GM21423 (cell line): ENCODE results near the gene TBX21.

ENCODE experiments used
- ATAC-seq: cut with Tn5 transposase; IDR thresholded peaks from one replicate; pipeline ENCODE4 v1.9.1; 2021; ENCODE audit warnings: mild to moderate bottlenecking, moderate library complexity; ENCODE audit not compliant: unreplicated experiment

Gene TBX21

DNA sequence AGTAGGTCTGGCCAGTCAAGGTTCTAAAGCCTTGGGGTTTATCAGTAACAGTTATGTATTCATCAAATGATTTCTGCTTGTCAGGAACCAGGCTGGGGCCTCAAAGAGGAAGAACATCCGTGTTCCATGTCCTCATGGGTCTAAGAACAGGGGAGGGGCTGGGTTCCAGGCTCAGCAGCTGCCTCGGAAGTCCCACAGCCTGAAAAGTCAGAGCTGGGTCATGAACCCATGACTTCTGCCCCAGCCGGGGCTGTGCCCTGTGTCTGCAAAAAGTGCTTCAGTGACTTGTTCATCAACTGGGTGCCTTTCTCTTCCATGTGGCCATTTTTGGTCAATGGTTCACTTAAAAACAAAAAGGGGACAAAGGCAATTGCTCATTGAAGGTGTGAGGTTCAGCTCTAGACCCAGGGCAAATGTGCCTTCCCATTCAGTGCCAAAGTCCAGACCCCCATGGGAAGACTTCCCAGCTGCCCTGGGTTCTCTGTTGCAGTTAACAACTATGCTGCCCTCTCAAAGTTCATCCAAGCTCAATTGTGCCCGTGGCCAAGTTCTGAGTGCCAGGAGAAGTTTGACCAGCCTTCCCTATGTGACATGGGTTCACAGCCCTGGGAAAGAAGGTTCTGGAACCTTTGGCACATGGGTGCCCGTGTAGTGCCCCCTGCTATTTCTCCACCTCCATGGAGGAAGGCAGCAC, 20.6 kb upstream of the TBX21 start:
- ATAC-seq: no peak

DNA sequence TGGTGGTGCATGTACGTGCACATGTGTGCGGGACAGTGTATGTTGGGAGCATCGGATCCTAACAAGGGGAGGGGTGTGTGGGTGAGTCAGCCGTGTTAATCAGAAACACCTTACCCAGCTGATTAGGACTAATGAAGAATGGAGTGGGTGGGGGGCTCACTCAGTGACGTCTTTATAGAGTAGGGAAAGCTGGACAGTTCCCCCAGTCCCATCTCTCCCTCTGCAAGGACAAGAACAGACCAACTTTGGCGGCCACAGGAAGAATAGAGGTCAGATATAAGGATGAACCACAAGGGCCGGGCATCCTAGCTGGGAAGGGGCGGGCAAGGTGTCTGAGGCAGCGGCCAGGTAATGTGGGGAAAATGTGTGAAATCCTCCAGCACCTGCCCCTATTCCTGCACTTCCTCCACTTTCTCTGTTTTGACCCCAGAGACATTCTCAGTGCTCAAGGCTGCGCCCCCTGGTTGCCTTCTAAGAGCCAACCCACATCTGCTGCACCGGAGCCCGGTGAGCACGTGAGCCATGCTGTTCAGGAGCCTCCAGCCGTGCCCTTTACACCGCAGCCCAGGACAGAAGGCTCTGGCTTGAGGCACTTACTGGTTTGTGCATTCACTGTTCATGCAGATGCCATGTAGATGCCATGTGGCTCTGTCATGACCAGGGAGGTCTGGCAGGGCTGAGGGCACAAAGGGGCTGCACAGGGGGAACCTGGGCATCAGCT, 18.9 kb upstream of the TBX21 start:
- ATAC-seq: no peak

GRCh38 chr17:47714773-47715396, 18.2 kb upstream of the TBX21 start:
- no peak for ATAC-seq

- ATAC-seq: no peak
Measured at GRCh38 chr17:47715669-47716325, 17.2 kb upstream of the TBX21 start.

DNA sequence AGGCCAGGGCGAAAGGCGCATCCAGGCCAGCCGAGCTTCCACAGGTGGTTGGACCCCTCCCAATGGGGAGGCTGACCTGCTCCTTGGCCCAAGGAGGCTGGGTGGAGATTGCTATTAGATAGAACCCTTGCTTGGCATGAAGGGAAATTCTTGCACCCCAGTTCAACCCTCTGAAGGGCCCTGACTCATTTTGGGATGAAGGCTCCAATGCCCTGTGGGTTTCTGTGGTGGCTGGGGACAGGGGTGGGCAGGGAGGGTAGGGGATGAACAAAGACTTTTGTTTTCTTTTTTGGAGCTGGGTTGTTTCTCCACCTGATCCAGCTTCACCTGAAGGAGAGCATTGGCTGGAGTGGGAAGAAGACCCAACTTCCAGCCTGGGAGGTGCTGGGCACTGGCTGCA, 16.7 kb upstream of the TBX21 start:
- ATAC-seq: no peak

DNA sequence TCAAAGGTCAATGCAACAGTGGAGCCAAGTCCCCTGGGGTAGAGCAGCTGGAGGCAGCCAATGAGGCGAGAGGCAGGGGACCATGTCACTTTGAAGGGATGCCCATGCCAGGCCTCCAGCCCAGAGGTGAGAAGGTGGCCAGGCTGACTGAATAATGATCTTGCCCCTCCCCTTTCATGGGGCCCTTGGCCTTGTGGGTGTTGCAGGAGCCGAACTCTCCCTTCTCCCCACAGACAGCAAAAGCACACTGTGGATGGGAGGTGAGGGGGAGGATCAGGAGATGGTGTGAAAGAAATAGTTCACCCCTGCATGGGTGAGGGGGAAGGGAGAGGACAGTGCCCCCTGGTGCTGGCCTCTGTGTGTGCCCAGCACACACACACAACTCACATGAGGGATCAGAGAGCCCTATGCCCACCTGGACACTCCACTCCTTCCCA, 15.8 kb upstream of the TBX21 start:
- no peak for ATAC-seq

- no peak for ATAC-seq
Measured at GRCh38 chr17:47717979-47718621, 14.9 kb upstream of the TBX21 start.

DNA sequence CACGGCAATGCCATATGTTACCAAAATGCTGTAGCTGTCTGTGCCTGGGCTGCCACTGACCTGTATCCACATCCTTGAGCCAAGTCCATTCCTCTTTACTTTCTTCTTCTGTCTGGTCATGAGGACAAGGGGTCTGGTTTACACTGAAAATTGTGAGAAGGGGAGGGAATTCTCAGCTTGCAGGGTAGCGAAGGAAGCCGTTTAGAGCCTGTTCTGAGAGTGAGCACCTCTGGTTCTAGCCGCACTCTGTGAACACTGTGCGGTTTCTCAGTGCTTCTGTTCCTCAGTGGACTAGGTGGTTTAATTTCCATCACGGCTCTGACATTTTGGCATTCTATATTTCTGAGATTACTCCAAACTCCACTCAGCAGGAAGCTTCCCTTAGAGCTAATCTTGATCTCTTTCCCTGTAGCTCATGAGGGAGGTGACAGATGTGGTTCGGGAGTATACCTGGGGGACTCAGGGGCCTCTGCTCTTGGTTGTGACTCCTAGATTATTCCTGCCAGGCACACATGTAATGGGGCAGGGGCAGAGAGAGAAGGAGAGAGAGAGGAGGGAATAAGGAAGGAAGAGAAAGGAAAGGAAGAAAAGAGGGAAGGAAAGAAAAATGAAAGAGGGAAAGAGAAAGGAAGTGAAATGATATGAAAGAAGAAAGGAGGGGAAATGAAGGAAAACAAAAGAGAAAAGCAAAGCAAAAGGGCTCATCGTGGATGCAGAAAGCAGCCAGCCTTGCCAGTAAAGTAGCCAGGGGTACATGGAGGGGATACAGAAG, 14.2 kb upstream of the TBX21 start:
- ATAC-seq: no peak

DNA sequence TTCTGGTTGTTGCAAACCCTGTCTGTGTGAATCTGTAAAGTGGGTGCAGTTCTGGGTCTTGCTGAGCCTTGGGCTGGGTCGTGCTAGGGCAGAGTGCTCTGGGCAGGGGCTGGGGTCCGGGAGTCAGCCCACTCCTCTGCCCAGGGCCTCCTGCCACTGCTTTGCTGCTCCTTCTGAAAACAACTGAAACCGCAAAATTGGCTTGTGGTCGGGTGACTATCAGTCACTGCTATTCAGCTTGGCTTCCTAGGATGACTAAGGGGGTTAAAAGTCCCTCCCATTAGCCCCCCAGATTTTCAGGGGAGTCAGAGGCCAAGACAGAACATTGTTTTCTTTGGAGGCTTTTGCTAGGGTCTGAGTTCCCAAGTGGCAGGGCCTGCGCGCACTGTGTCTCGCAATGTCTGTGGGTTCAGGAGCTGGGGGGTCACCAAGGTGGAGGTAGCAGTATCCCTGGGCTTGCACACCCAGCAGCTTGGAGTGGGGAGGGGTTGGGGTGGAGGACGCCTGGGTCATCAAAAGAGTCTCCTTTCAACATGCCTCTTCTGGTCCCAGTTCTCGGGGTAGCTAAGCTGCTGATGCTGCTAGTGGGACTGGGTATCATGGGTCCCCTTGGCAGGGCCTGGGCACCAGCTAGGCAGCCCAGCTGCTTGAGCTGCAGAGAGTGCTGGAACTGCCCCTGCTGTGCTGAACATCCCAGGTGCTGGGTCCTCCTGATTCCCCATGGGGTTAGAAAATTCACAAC, 13.5 kb upstream of the TBX21 start:
- ATAC-seq: no peak

DNA sequence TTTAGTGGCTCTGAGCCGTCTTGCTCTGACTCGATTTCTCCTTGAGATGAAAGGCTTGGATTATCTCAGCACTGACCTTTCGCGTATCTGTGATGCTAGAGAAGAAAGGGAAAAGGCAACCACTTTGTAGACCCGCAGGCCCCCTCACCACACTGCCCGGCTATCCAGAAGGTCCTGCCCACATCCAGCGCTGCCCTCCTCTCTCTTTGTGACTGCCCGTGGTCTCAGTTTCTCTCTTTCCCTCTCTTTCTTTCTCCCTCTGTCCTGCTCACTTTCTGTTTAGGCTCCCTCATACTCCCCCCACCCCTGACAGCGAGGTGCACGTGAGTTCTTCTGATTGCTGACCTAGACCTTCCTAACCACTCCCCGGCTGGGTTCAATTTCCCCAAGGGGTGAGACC, 12.8 kb upstream of the TBX21 start:
- no peak for ATAC-seq

GRCh38 chr17:47720754-47721533, 12.1 kb upstream of the TBX21 start:
- no peak for ATAC-seq

DNA sequence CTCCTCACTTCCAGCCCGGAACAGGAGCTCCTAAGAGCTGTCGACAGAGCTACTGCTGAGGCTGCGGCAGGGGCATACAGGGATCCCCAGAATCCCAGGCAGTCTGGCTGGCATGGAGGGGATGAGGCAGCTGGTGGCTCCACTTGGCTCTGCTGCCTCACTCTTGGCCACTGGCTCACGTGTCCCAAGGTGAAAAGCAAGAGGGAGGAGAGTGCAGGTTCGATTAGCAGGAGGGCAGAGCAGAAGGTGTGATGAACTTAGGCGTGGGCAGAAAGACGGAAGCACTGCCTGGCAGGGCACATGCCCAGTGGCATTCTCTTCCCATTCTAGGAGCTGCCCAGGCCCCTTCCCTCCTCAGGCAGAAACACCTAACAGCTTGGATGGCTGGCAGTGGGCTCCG, 11.3 kb upstream of the TBX21 start:
- ATAC-seq: no peak

GRCh38 chr17:47724705-47725104, 8.3 kb upstream of the TBX21 start:
- no peak for ATAC-seq

DNA sequence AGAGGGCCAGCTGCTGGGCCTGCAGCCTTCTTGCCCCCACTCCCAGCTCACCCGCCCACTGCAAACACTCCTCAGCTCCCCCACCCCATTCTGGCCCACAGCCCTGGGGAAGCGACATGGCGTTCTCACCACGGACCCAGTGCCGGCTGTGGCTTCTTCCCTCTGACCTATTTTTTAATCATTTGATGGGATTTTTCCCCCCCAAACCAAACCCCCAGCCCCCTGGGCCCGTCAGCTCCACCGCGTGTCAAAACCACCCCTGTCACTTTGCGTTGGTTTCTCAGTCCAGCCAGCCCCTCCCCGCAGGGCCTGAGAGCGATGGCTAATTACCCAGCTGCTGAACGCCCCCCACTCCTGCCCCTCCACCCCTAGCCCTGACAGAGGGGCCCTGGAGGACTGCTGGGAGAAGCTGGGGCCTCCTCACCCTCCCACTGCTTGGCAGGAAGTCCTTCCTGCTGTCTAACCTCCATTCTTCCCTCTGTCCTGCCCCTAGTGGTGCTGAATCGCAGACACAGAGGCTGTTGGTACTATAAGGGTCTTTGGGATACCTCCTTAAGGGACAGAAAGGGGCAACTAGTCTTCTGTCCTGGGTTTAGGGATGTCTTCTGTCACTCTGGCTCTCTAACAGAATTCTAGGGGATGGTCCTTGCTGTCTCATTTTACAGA, 7.5 kb upstream of the TBX21 start:
- ATAC-seq: no peak

DNA sequence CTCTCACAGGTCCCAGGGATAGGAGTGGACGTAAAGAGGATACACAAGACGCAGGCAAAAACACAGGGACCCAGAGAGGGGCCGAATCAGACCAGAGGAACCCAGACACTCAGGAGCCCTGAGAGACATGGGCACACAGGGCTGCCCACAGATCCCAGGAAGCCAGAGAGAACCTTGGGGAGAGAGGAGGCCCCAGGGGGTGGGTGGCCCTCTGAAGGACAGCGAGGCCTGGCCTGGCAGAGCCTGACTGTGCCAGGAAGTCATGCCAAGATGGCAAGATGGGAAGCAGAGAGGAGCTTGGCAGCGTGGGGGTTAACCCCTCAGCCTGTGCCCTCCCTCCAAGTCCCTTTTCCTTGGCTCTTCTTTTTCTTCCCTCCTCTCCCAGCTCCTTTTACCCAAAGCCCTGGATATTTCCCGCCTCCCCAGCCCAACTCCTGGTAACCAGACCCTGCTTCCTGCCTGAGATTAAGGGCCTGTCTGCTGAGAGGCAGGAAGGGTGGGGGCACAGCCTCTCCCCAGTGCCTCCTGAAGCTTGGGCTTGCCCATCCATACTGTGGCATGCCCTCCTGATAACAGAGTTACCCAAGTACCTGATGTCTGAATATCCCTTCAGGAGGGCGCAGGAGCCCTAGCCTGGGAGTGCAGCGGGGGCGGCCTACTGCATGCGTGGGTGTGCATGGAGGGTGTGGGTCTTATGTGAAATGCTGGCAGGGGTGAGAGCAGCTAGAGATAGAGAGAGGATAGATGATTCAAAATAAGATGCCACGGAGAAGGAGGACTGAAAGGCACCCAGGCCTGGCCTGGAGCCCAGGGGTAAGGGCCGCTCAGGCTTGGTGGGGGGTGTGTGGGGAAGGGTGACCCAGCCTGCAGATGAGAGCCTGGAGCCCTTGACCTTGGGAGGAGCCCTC, 6.0 kb upstream of the TBX21 start:
- no peak for ATAC-seq

DNA sequence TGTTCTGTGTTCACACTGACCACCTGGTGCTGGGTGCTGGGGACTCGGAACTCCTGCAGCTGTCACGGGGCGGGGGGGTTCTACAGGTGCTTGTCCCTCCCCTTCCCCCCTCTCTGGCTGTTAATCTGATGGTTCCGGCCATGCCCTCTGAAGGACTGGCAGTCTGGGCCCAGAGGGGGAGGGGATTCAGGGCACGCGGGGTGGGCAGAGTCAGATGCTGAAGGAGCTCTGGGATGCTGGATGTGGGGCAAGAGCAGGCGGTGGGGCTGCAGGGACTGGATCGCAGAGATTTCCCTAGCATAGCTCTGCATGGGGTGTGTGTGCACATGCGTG, 5.4 kb upstream of the TBX21 start:
- no peak for ATAC-seq

- no peak for ATAC-seq
Measured at GRCh38 chr17:47728214-47728877, 4.7 kb upstream of the TBX21 start.
